ENCODE results near the gene ST8SIA2.
A peak's percentile ranks its signal among the peaks of the same experiment; 100 is the strongest.

Gene ST8SIA2

DNA sequence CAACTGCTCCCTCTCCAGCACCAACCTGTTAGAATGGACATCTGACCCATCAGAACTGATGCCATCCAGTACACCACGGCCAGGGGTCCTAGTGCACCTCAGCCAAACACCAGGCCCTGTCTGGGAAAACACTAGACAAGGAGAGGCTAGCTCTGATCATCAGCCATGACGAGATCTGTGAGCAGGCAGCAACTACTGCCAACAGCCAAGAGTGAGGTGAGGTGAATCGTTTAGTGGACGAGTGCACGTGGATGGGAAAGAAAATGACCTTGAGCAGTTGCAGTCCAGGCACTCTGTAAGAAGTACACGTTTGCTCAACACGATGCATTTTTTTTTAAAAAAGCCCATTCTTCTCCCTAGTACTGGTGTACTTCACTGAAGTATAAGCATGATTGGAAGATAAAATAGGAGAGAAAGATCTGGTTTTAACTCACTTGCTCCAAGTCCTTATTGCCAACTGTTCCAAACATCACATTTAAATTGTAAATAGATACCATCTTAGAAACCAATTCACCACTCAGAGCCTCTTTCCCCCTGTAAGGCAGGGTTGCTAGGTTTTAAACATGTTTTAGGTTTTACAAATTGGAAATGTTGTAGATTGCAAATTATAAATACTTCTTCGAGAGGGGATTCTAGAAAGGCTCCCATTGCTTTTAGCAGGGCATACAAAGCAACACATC, 5.7 kb downstream of the ST8SIA2 start:
- DNase-seq (ENCODE audit: low read depth) = no peak

- DNase-seq (ENCODE audit: low read depth) = no peak
Observed at GRCh38 chr15:92400573-92400972, 6.9 kb downstream of the ST8SIA2 start.

GRCh38 chr15:92400980-92401787, 7.5 kb downstream of the ST8SIA2 start:
- DNase-seq (ENCODE audit: low read depth) = no peak

GRCh38 chr15:92402751-92403150, 9.1 kb downstream of the ST8SIA2 start:
- no peak for DNase-seq (ENCODE audit: low read depth)

DNA sequence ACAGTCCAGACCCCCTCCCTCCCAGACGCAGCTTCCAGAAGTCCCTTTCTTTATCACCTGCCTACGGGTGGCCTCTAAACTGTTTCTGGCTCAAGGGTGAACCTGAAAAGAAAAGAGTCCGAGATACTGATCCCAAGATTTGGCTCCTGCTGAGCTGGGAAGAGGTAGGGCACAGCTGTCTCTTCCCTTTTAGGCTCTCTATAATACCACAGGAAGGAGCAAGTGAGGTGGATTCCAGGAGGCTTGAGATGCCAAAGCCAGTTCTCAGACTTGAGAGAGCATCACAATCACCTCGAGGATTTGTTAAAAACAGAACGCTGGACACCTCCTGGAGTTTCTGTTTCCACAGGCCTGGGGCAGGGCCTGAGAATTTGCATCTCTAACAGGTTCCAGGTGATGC, 12.3 kb downstream of the ST8SIA2 start:
- no peak for DNase-seq (ENCODE audit: low read depth)

DNA sequence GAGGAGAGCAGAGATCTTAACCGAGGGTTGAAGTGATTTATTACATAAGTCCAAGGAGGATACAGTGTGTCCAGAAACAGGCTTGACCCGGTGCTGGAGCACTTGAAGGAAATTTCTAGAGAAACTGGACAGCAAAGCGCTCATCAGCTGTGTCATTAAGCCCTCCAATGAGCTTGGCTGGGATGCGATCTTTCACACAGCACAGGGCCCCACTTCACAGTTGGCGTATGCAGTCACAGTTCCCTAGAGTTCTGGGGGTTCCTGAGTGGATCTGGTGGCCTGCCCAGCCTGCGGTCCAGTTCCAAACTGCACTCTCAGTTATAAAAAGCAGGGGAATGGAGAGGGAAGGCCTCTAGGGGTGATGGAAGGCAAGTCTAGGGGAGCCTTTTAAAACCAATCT, 13.6 kb downstream of the ST8SIA2 start:
- no peak for DNase-seq (ENCODE audit: low read depth)

DNA sequence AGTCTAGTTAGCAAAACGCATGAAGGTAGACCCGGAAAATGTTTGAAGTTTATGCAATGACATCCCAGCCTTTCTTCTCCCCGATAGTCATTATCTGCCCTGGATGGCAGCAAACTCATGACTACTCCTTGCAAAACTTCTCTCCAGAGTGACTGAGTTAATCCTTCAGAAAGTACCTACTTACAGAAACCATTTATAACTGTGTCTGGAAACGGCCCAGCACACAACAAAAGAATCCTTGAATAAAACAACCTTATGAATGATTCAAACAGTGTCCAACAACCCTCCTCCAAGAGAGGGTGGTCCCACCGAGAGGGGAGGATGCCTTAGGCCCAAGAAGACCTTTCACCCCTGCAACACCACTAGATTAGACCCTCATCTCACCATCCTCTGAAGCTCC, 14.2 kb downstream of the ST8SIA2 start:
- no peak for DNase-seq (ENCODE audit: low read depth)

- no peak for DNase-seq (ENCODE audit: low read depth)
Observed at GRCh38 chr15:92409006-92409405, 15.3 kb downstream of the ST8SIA2 start.

GRCh38 chr15:92409521-92409920, 15.8 kb downstream of the ST8SIA2 start:
- no peak for DNase-seq (ENCODE audit: low read depth)

- DNase-seq (ENCODE audit: low read depth) = no peak
Observed at GRCh38 chr15:92410537-92410936, 16.9 kb downstream of the ST8SIA2 start.

- DNase-seq (ENCODE audit: low read depth) = no peak
Observed at GRCh38 chr15:92411256-92411655, 17.6 kb downstream of the ST8SIA2 start.

- no peak for DNase-seq (ENCODE audit: low read depth)
Observed at GRCh38 chr15:92413510-92413909, 19.8 kb downstream of the ST8SIA2 start.

DNA sequence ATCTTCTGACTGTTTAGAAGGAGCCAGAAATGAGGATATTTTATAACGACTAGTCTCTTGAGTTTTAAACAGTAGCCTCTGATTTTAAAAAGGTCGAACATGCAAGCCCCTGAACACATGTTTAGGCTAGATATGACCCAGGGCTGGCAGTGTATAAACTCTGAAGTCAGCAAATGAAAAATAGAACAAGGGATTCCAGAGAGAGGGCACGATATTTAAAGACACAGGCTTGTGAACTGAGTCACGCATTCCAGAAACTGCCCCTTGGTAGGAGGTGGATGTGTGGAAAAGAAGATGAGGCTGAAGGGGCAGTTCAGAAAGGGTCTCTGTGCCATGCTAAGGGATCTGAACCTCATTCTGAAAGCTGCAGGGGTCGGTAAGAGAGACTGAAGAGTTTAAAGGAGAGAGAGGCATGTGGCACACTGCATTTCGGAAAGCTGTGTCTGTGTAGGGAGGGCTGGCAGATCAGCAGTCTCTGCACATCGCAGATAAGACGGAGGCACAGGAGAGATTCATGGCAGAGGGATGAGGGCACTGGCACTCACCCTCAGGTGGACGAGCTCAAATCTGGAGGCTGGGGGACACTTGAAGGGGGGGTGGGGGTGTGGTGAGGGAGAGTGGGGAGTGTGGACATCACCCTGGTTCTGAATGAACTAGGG, 22.1 kb downstream of the ST8SIA2 start:
- no peak for DNase-seq (ENCODE audit: low read depth)

DNA sequence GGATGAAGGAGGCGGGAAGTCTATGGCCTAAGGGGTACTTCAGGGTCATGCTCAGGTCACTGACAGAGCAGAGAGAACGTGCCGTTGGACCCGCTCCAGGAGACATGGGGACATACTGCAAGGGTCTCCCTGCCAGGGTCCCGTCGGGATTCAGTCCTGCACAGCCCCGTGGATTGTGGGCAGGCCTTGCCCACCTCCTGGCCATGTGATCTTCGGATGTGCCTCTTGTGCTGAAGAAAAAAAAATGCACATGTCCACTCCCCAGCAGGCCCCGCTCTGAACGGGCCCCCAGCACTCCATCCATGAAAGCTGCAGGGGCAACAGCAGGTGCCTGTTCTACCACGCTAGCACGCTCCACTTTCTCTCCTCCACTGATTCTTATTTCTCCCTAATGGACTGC, 22.9 kb downstream of the ST8SIA2 start:
- DNase-seq (ENCODE audit: low read depth) = no peak

GRCh38 chr15:92417716-92418115, 24.0 kb downstream of the ST8SIA2 start:
- DNase-seq (ENCODE audit: low read depth) = no peak

GRCh38 chr15:92418864-92419263, 25.2 kb downstream of the ST8SIA2 start:
- no peak for DNase-seq (ENCODE audit: low read depth)

DNA sequence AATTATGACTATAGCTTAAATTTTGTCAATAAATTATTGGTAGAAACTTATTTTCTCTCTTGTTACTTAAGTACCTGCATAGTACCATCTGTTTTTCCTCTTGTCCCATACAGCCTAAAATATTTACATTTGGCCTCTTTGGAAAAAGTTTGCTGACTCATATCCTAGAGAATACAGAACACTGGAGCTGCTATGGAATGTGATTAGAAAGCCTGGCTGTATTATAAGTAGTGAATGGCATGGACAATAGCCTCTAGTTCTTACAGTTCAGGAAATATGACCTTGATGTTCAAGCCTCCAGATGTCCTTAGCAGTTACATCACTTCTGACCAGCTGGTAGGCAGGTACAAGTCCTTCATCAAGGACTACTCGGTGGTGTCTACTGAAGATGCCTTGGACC, 28.3 kb downstream of the ST8SIA2 start:
- DNase-seq (ENCODE audit: low read depth) = no peak

DNA sequence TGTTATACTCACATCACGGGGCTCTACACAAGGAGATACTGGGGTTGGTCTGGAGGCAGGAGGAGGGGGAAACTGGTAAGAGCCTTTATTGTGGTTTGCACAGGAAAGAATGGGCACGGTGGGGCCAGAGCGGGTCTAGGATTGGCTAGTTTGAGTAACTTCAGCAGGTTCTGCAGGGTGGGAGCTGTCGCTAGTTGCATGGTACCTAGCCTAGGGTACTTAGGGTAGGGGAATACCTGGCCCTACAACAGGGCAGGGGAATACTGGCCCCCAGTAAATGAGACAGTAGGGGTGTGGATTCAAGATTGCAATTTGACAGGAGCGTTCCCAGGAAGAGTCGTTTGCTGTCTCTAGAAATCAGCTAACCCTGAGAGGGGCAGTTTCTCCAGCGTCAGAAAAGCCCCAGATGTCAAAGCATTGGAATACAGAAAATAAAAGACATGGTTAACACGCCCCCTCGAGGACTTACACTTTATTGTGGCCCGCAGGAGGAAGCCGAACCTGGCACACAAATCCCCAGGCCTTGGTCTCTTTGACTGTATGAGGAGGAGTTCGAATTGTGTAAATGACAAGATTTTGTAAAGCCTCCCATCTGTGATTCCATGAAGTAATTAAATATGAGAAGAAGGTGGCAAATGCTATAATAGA, 32.0 kb downstream of the ST8SIA2 start:
- no peak for DNase-seq (ENCODE audit: low read depth)

DNA sequence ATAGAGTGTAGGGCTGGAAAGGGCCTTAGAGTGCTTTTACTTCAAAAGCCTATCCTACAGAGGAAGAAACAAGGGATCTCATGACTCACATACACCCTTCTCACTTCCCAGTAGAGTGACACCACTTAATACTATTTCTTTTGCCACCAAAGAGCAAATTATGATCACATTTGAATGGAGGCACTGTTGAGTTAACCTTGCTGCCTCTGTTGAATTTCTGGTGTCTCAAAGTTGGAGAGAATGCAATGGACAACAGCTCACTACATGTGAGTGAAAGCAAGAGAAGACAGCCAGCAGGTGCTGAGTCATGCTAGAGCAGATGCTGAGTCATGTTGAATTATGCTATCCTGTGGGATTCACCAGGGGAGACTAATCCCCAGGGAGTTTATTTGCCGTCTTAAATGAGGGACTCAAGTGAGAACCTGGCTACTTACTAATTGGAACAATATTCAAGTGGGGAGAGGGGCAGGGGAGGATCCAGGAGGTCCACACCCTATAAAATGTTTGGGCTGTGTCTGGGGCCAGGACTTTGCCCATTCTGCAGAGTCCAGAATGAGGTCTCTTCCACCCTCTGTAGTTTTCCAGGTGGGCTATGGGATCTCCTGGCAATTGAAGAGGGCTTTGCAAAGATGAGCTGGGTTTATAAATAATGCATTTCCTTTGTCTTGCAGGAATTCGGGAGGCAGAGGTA, 35.8 kb downstream of the ST8SIA2 start:
- DNase-seq (ENCODE audit: low read depth) = peak; percentile 64

DNA sequence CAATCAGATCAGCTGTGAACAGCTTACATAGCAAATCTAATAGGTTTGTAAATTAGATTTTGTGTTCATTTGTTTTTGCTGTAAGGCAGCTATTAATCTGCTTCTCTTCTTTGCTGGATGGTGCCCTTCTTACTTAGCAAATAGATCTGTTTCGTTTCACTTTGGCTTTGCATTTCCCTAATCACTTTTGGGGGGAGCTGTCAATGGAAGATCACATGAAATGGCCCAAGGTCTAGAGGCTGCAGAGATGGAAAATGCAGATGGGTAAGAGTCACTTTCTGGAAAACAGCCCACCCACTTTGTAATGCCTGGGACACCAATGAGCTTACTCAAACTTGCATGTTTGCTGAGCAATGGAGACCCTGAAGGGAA, 36.4 kb downstream of the ST8SIA2 start:
- no peak for DNase-seq (ENCODE audit: low read depth)

- DNase-seq (ENCODE audit: low read depth) = no peak
Observed at GRCh38 chr15:92435145-92435544, 41.5 kb downstream of the ST8SIA2 start.

DNA sequence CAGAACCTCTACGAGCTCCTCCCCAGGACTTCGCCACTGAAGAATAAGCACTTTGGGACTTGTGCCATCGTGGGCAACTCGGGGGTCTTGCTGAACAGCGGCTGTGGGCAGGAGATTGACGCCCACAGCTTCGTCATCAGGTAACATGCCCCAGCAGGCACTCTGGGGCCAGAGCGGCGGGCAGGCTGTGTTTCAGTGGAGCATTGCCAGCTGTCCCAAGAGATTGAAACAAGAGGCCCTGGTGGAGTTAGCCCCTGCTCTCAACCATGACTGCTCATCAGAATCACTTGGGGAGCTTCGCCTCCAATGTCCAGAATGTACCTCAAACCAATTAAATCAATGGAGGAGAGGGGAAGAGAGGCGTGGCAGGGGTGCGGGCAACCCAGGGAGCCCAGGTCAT, 44.8 kb downstream of the ST8SIA2 start:
- DNase-seq (ENCODE audit: low read depth) = no peak
